IPS DF 4.7 (cell line): ENCODE data around the gene TRIM73.
"Not testable (repeated sequence)": the region's sequence is repeated elsewhere in the genome, so short reads cannot be mapped to it uniquely, and the experiment has no call there.

Source experiments
- DNase-seq: peaks from one replicate; pipeline ENCODE4 v3.0.0-alpha.2; 2013; ENCODE audit warnings: low spot score; ENCODE audit errors: extremely low read depth

Gene TRIM73

DNA sequence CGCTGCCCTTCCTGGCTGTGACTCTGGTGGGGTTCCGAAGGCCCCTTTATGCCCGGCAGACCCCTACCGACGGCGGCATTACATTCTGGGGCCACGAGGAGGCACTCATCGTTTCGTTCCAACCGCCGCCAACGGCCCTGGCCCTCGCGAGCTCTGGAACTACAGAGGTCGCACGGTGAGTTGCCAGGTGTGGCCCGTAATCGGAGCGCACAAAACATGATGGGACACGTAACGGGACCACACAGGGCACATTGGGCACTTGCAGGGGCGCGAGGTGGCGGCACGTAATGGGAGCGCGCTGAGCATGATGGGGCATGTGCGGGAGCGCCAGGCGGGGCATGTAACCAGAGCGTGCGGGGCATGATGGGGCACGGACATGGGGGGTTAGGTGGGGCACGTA is at the start of gene TRIM73:
TRIM73 (plus strand) TSS at position 301 of the 400 bp plus-strand sequence. CDS start 3,305 bp downstream, outside the sequence.
- DNase-seq: not testable (repeated sequence)

DNA sequence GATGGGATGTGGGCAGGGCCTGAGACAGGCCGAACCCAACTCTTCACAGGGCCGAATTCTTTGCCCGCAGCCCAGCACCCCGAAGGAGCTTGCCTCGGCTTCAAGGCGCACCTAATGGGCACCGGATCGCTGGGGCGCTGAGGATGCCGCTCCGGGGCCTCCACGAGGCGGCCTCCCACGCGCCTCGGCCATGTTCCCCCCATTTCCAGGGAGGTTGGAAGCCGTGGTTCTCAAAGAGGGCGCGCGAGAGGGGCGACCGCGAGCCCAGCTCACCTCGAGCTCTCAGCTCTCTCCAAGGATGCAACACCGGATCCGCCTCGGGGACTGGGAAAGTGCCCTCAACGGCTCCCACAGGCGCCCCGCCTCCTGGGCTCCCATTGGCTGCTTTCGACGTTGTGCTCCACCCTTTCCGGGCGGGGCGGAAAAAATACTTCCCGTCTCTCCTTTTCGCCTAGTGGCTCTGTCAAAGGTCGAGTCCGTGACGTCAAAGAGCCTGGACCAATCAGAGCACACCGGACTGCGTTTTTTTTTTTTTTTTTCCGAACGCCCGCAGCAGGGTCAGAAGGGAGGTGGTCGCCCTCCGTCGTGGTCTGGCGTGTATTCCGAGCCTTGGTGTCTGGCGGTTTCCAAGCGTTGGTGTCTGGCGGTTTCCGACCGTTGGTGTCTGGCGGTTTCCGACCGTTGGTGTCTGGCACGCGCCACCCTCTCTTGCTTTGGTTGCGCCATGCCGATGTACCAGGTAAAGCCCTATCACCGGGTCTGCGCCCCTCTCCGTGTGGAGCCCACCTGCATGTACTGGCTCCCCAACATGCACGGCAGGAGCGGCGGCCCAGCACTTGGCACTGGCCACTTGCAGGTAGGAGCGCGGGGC is 36.5 kb upstream of the TRIM73 start:
- DNase-seq: not testable (repeated sequence)

DNA sequence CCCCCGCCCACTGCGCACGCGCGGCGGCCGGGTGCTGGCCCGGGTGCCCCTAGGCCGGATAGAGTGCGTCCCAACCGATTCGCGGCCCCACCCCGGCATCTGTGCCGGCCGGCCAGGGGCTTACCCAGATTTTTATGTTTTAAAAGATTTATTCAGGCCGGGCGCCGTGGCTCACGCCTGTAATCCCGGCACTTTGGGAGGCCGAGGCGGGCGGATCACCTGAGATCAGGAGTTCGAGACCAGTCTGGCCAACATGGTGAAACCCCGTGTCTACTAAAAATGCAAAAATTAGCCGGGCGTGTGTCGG is 35.9 kb upstream of the TRIM73 start:
- not testable (repeated sequence) for DNase-seq

DNA sequence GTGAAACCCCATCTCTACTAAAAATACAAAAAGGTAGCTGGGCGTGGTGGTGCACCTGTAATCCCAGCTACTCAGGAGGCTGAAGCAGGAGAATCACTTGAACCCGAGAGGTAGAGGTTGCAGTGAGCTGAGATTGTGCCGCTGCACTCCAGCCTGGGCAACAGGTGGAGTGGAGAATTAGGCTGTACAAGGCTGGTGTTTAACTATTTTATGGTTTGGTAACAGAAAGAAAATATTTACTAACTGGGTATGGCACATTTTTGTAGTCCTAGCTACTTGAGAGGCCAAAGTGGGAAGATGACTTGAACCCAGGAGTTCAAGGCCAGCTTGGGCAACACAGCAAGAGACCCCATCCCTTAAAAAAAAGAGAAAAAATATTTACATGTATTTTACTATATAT is 31.4 kb upstream of the TRIM73 start:
- DNase-seq: not testable (repeated sequence)

DNA sequence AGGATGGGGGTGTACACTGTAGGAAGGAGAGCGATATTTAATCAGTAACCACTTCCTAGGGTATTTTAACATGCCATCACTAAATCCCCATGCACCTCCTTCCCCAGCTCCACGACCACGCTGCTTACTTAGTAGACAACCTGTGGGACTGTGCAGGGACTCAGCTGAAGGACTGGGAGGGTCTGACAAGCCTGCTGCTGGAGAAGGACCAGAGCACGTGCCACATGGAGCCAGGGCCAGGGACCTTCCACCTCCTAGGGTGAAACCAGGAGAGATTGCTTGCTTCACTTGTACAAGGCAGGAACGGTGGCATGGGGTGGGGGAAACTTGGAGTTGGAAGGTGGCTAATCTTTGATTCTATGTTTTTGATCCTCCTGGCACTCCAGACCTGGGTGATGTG is 28.8 kb upstream of the TRIM73 start:
- DNase-seq: not testable (repeated sequence)

DNA sequence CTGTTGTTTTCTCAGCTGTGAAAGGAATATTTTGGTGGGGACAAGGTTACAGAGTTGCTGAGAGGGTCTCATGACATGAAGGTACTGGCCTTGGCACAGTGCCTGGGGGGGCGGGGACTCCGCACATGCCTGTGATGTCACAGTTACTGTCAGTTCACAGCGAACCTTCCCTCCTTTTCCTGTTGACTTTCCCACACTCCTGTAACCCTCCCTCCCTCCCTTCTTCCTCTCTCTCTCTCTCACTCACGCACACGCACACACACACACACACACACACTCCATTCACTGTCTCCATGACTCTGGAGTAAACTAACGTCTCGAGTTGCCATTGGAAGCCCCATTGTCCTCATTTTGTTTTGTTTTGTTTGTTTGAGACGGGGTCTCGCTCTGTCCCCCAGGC is 28.1 kb upstream of the TRIM73 start:
- DNase-seq: not testable (repeated sequence)

DNA sequence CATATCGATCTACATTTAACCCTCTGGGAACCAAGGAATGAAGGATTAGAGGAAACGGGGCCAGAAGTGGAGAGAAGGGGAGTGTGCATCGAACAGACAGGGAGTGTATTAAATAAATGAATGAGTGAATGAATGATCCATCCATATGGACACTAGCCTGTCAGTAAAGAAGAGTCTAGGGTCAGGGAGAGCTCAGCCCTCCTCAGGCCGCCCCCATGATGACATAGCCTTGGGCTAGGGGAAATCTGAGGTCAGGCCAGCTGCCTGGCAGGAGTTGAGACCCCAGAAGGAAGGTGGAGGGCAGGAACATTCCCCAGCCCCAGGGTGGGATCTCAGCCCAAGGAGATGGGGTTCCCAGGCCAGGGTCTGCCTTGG is 21.3 kb upstream of the TRIM73 start:
- DNase-seq: not testable (repeated sequence)

DNA sequence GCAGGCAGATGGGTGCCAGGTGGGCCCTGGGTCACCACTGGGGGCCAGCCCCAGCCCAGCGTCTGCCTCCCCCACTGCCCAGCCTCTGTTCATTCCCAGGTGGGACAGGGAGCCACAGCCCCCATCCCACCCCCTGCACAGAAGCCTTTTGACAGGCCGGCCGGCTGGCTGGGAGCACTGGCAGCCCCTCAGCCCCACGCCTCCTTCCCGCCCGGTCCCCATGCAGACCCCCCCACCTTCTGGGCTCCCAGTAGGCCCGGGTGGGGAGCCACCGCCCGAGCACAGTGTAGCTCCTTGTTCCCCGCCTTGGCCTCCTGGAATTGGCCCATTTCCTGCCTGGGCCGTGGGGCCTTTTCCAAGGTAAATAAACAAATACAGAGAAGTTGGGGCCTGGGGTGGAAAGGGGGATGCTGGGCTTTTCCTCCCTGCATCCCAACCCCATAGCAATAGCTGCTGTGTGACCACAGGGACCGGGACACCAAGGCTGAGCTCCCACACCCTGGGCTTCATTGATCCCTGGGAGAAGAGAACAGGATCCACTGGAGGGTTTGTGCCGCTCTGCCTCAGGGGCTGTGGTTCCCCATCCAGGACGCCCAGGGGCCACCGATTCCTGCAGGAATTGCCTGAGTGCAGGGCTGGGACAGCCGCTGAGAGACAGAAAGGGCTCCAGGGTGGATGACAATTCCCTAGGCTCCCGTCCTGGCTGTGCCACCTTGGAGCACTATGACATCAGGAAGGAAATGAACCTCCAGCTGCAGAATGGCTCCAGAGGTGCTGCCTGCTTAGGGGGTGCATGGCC is 20.7 kb upstream of the TRIM73 start:
- DNase-seq: not testable (repeated sequence)

DNA sequence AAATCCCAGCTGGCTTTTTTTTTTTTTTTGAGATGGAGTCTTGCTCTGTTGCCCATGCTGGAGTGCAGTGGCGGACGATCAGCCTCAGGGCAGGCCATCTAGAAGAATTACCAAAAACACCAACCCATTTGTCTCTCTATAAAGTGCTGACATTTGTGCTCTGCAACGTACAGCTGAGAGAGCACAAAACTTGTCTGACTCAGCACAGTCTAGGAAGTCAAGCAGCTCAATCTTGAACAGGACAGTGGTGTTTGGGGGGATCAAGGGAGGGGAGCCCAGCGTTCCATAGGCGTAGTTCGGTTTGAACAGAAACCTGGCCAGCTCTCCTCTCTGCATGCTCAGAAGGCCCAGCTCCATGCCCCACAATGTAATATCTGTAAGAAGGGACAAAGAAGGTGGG is 2.2 kb upstream of the TRIM73 start:
- DNase-seq: not testable (repeated sequence)

DNA sequence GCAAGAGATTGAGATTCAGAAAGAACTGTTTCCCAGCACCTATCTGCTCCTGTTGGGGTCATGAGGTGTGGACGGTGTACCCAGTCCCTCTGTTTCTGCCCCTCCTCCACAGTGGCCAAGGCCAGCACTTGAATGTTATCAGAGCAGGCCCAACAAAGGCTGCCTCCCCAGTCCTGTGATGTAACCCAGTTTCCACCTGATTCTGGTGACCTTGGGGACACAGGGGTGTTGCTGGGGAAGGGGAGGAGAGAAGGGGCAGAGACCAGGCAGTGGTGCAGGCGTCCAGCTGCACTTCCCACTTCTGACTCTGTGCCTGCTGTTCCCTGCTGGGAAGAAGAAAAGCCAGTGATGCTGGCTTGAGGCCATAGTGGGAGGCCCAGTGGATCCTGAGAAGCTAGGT is 2.4 kb downstream of the TRIM73 start:
- DNase-seq: not testable (repeated sequence)

DNA sequence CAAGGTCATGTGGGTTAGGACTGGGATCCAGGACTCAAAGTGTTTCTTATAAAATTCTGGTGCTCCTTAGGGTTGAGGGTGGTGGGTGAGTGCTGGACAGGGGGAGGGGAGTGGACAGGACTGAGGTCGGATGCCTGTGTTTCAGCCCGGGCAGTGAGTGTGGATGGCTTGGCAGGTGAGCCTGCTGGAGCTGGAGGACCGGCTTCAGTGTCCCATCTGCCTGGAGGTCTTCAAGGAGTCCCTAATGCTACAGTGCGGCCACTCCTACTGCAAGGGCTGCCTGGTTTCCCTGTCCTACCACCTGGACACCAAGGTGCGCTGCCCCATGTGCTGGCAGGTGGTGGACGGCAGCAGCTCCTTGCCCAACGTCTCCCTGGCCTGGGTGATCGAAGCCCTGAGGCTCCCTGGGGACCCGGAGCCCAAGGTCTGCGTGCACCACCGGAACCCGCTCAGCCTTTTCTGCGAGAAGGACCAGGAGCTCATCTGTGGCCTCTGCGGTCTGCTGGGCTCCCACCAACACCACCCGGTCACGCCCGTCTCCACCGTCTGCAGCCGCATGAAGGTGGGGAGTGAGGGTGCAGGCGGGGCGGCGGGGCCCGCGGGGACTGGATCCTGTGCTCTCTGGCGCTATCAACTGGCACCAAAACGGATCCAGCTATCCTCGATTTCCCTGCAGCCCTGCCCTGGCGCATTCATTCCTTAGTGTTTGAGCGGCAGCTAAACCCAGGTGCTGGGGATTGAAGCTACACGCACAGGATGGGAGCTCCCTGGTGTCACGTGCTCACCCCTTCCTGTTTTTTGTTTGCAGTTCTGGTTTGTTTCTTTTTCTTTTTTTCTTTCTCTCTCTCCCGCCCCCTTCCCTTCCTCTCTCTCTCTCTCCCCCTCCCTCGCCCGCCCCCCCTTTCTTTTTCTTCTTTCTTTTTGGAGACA is 3.6 kb downstream of the TRIM73 start:
- not testable (repeated sequence) for DNase-seq

DNA sequence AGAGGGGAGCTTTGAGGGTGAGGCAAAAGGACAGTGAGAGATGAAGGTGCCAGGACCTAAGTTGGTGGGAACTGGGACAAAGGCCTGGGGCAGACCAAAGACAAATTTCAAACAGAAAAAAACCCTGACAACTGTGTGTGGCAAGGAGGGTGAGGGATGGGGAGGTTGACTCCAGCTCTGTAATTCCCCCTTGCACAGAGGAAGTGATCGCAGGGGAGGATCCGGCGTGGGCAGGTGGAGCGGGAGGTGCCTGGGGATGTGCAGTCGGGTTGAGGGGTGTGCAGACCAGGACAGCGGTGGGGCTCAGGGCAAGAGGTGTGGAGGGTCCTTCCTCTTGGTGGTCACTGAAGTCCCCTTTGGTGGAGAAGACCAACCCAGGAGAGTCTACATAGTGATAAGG is 5.1 kb downstream of the TRIM73 start:
- DNase-seq: not testable (repeated sequence)

DNA sequence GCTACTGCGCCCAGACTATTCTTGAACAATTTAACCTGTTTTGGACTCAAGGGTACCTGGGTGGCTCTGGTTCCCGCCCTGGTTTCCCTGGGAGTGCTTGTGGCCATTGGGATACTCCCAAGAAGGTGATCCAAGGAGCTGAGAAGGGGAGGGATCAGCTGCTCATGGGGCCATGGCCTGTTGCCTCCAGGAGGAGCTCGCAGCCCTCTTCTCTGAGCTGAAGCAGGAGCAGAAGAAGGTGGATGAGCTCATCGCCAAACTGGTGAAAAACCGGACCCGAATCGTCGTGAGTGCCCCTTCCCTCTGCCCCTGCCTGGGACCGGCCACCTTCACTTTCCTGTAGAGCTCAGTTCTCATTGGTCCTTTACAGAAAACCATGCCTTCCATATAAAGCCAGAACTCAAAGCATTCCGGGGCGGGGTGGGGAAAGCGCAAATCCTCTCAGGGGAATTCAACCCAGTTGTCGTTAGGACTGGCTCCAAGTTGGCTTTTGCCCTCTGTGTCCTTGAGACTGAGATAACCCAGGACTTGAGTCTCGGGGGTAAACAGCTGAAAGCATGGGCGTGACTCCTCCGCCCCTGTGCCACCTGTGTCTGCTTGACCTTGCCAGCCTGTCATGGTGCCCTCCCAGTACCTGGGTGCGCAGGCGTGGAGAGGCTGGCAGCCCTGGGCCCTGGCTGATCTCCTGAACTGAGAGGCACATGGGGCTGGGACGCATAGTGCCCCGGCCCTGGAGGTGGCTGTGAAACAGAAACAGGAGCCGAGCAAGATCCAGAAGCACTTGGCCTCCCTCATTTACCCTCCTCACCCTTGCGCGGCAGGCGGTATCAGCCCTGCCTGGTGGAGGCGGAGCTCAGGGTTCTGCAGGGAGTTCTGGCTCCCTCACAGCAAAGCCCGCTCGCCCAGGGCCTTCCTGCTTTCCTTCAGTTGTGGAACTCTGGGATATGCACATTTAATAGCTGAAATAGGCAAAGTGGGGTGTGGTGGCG is 8.3 kb downstream of the TRIM73 start:
- DNase-seq: not testable (repeated sequence)

DNA sequence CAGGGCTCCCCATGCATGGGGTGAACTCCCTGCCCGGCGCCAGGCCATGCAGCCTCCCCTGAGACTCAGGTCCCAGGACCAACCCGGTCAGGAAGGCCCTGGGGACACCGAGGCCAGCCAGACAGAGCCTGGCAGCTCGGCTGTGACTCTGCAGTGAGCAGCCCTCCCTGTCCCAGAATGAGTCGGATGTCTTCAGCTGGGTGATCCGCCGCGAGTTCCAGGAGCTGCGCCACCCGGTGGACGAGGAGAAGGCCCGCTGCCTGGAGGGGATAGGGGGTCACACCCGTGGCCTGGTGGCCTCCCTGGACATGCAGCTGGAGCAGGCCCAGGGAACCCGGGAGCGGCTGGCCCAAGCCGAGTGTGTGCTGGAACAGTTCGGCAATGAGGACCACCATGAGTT is 9.2 kb downstream of the TRIM73 start:
- not testable (repeated sequence) for DNase-seq

DNA sequence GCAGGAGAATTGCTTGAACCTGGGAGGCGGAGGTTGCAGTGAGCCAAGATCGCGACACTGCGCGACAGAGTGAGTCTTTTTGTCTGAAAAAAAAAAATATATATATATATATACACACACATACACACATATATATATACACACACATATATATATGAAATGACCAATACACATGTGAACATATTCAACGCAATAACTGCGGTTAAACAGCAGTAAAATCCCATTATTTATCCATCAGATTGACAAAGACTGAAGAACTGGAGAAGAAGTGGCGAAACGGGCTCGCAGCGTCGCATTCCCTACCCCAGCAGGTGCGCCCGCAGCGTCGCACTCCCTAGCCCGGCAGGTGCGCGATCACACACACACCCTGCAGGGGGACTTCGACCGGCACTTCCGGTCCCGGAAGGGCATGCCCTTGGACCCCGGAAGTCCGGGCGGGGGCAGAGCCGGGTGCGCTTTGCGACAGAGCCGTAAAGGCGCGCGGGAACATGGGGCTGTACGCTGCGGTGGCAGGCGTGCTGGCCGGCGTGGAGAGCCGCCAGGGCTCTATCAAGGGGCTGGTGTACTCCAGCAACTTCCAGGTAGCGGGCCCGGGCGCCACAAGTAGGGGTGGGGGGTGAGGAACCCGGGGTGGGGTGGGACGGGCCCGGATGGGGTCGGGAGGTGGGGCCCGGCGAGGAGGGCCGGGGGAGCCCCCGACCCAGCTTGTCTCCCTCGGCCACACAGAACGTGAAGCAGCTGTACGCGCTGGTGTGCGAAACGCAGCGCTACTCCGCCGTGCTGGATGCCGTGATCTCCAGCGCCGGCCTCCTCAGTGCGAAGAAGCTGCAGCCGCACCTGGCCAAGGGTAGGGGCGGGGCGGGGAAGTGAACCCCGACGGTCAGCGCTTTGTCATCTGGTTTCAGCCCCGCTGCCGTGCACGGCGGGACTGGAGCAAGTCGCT is 14.7 kb downstream of the TRIM73 start:
- not testable (repeated sequence) for DNase-seq

DNA sequence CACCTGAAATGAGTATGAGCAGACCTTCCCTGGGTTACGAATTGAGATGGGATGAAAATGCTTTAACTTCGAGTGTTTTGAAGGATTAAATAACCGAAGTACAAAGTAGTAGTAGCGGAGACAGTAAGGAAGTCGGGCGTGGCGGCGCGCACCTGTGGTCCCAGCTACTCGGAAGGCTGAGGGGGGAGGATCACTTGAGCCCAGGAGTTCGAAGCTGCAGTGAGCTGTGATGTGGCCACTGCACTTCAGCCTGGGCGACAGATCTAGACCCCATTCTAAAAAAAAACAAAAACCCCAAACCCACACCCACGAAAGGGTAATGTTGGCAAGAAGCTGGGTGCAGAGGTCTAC is 15.4 kb downstream of the TRIM73 start:
- DNase-seq: not testable (repeated sequence)

DNA sequence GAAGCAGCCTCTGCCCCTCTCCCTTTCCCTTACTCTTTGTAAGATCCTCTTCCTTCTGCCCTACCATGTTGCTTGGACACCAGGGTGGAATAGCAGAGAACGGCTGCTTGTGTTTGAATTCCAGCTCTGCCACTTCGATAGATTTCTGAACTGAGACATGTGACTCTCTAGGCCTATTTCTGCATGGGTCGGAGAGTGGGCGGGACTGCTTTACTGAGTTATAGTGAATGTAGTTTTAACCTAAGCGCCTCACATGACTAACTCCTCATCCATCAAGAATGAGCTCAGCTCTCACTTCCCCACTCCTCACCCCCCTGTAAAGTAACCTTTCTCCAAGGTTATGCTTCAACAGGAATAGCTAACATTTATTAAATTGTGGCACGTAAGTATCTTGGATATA is 18.8 kb downstream of the TRIM73 start:
- DNase-seq: not testable (repeated sequence)

DNA sequence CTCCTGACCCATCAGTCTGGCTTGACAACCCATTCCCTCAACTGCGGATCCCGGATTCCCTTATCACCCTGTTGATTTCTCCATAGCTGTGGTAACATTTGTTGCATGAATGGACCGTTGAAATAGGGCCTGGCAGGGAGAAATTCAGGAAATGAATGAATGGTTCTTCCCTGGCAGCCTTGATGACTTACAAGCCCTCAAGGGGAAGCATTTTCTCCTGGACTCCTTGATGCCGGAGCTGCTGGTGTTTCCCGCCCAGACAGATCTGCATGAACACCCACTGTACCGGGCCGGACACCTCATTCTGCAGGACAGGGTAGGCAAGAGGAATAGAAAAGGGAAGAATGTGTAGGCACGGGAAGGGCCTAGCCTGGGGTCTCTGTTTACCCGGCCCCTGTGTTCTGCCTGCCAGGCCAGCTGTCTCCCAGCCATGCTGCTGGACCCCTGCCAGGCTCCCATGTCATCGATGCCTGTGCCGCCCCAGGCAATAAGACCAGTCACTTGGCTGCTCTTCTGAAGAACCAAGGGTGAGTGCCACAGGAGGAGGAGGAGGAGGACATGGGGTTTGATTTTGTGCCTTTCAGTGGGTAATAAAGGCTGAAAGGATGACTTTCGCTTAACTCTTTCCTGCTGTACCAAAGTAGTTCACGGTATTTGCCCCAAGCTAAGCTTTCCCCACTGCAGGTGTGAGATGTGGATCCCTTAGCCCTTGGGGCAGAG is 19.4 kb downstream of the TRIM73 start:
- not testable (repeated sequence) for DNase-seq
